Glutamatergic neuron (in vitro differentiated cells): ENCODE measurements around the gene TNRC18. TPM values are rescaled to one million over a fixed set of nuclear protein-coding genes. Genes with fewer than 3 reads are reported as not detected.

Experiments
- DNase-seq: peaks from one replicate; pipeline ENCODE4 v3.0.0; 2022
- H3K27ac Mint-ChIP-seq: one replicate; pipeline ENCODE4 v1.8.0; 2020; ENCODE audit warnings: mild to moderate bottlenecking, mixed read lengths, inconsistent platforms; ENCODE audit not compliant: unreplicated experiment
- H3K27me3 Mint-ChIP-seq: one replicate; pipeline ENCODE4 v1.8.0; 2020; ENCODE audit warnings: mild to moderate bottlenecking, moderate library complexity, mixed read lengths, inconsistent platforms; ENCODE audit not compliant: unreplicated experiment
- H3K36me3 Mint-ChIP-seq: one replicate; pipeline ENCODE4 v1.8.0; 2020; ENCODE audit warnings: mild to moderate bottlenecking, mixed read lengths, inconsistent platforms; ENCODE audit not compliant: unreplicated experiment
- H3K4me1 Mint-ChIP-seq: one replicate; pipeline ENCODE4 v1.8.0; 2020; ENCODE audit warnings: mild to moderate bottlenecking, low read depth, mixed read lengths, inconsistent platforms; ENCODE audit not compliant: unreplicated experiment
- H3K4me3 Mint-ChIP-seq: one replicate; pipeline ENCODE4 v1.8.0; 2020; ENCODE audit warnings: mild to moderate bottlenecking, mixed read lengths, inconsistent platforms; ENCODE audit not compliant: unreplicated experiment
- H3K9me3 Mint-ChIP-seq: one replicate; pipeline ENCODE4 v1.8.0; 2020; ENCODE audit warnings: mild to moderate bottlenecking, moderate library complexity, mixed read lengths, inconsistent platforms; ENCODE audit not compliant: unreplicated experiment
- total RNA-seq: library from RNA; stranded (reverse); fragmentation: NEBNext Ultra II Directional; extraction: Animal tissue kit (Norgen Biotek cat#: 25700); gene quantifications from one replicate; pipeline ENCODE4 v1.2.1, GENCODE V29; 2021; ENCODE audit not compliant: unreplicated experiment
- TF ChIP-seq, protein P1 (sequence below): fragments of 200-600 bp; sonication (generic); IDR thresholded peaks from one replicate; pipeline ENCODE4 v1.5.0; 2021; ENCODE audit not compliant: partially characterized antibody, unreplicated experiment

TNRC18 gene
- total RNA-seq, 1 donor from 2014 or later = 54.6 TPM

- TF ChIP-seq, protein P1, sequence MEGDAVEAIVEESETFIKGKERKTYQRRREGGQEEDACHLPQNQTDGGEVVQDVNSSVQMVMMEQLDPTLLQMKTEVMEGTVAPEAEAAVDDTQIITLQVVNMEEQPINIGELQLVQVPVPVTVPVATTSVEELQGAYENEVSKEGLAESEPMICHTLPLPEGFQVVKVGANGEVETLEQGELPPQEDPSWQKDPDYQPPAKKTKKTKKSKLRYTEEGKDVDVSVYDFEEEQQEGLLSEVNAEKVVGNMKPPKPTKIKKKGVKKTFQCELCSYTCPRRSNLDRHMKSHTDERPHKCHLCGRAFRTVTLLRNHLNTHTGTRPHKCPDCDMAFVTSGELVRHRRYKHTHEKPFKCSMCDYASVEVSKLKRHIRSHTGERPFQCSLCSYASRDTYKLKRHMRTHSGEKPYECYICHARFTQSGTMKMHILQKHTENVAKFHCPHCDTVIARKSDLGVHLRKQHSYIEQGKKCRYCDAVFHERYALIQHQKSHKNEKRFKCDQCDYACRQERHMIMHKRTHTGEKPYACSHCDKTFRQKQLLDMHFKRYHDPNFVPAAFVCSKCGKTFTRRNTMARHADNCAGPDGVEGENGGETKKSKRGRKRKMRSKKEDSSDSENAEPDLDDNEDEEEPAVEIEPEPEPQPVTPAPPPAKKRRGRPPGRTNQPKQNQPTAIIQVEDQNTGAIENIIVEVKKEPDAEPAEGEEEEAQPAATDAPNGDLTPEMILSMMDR = no peak
- peaks cover 6% of the 10 kb centered on the region for H3K4me1 Mint-ChIP-seq
- H3K4me3 Mint-ChIP-seq = no peak overlapping the region
- H3K27ac Mint-ChIP-seq = no peak overlapping the region
- peaks cover 4% of the 10 kb centered on the region for H3K27me3 Mint-ChIP-seq
- no peak for DNase-seq
- peaks cover 5% of the 10 kb centered on the region for H3K36me3 Mint-ChIP-seq
- peaks cover 2% of the 10 kb centered on the region for H3K9me3 Mint-ChIP-seq
Measured at GRCh38 chr7:5387711-5388245, 35.9 kb downstream of the TNRC18 start.

- H3K27me3 Mint-ChIP-seq = peaks cover 4% of the 10 kb centered on the region
- H3K4me3 Mint-ChIP-seq = no peak overlapping the region
- H3K4me1 Mint-ChIP-seq = peaks cover 13% of the 10 kb centered on the region
- peaks cover 4% of the 10 kb centered on the region for H3K9me3 Mint-ChIP-seq
- H3K36me3 Mint-ChIP-seq = peaks cover 5% of the 10 kb centered on the region
- TF ChIP-seq, protein P1 = no peak
- H3K27ac Mint-ChIP-seq = peak overlapping the region; percentile 52
- DNase-seq = no peak
Measured at GRCh38 chr7:5384618-5385017, 39.0 kb downstream of the TNRC18 start.

- Mint-ChIP-seq H3K27me3 (peaks cover 4% of the 10 kb centered on the region), H3K9me3 (peaks cover 6% of the 10 kb centered on the region), H3K4me1 (peaks cover 13% of the 10 kb centered on the region), H3K36me3 (peaks cover 5% of the 10 kb centered on the region), H3K4me3 (no peak overlapping the region), H3K27ac (no peak overlapping the region)
- TF ChIP-seq, protein P1 = no peak
- no peak for DNase-seq
Measured at GRCh38 chr7:5383314-5384098, 40.1 kb downstream of the TNRC18 start.

- Mint-ChIP-seq H3K36me3 (peaks cover 3% of the 10 kb centered on the region), H3K4me1 (peaks cover 13% of the 10 kb centered on the region), H3K4me3 (peak overlapping the region; percentile 50), H3K27ac (no peak overlapping the region), H3K9me3 (peaks cover 7% of the 10 kb centered on the region), H3K27me3 (peaks cover 5% of the 10 kb centered on the region)
- DNase-seq = peak; percentile 82
- TF ChIP-seq, protein P1 = no peak
Measured at GRCh38 chr7:5382281-5382892, 41.2 kb downstream of the TNRC18 start.
